SK-N-SH (cell line): Measurements from ENCODE around the gene TNS4. TPM values are rescaled to one million over a fixed set of nuclear protein-coding genes. Genes with fewer than 3 reads are reported as not detected.

Source experiments
- CTCF ChIA-PET: fragments of 300-600, 350-600 bp; formaldehyde crosslinking; extraction: SDS; loops from one replicate; lab custom pipeline; 2021; lab: Yijun Ruan, JAX
- POLR2A ChIA-PET: fragments of 350-600 bp; sonication (Branson Sonifier 250); formaldehyde crosslinking; extraction: SDS; loops from one replicate; lab custom pipeline; 2020; ENCODE audit warnings: antibody characterized with exemption, inconsistent platforms; lab: Yijun Ruan, JAX
- DNase-seq: peaks from one replicate; pipeline ENCODE4 v3.0.0; 2012
- H2AFZ ChIP-seq: fragments of 200-600 bp; sonication (generic); 2 replicates; pipeline ENCODE4 v1.8.1; 2016; ENCODE audit warnings: antibody characterized with exemption, mild to moderate bottlenecking, low read depth
- H3F3A ChIP-seq: fragments of 200-600 bp; sonication (generic); replicated peaks from 2 replicates; pipeline ENCODE3; 2016; ENCODE audit warnings: antibody characterized with exemption, mild to moderate bottlenecking; ENCODE audit not compliant: insufficient read depth
- H3K27ac ChIP-seq, 2 experiments: fragments of 200-500 bp in 1 of 2; fragments of 200-600 bp in 1 of 2; sonication (Bioruptor generic) in 1 of 2; sonication (generic), shearing (Covaris generic) in 1 of 2; 2 replicates each; pipeline versions ENCODE4 v1.5.1 to v1.6.1; 2014 to 2016; ENCODE audit warnings: low read depth in 2 of 2, inconsistent platforms in 1 of 2, low read length in 1 of 2, mild to moderate bottlenecking in 1 of 2, mixed read lengths in 1 of 2
- H3K27me3 ChIP-seq: fragments of 200-600 bp; sonication (generic), shearing (Covaris generic); 2 replicates; pipeline ENCODE4 v1.6.1; 2016; ENCODE audit warnings: mixed run types; ENCODE audit not compliant: insufficient read depth
- H3K36me3 ChIP-seq, 2 experiments: fragments of 200-500 bp in 1 of 2; fragments of 200-600 bp in 1 of 2; sonication (Bioruptor generic) in 1 of 2; sonication (generic) in 1 of 2; replicated peaks in 1 of 2; 2 replicates each; pipeline versions ENCODE3 to v1.5.1; 2014 to 2016; ENCODE audit warnings: low read length in 1 of 2, mild to moderate bottlenecking in 1 of 2; ENCODE audit not compliant: insufficient read depth in 2 of 2, control insufficient read depth in 1 of 2
- H3K4me1 ChIP-seq, 2 experiments: fragments of 200-500 bp in 1 of 2; fragments of 200-600 bp in 1 of 2; sonication (Bioruptor generic) in 1 of 2; sonication (generic), shearing (Covaris generic) in 1 of 2; 2 replicates each; pipeline versions ENCODE4 v1.5.1 to v1.6.1; 2014 to 2016; ENCODE audit warnings: low read depth in 1 of 2, low read length in 1 of 2, mixed run types in 1 of 2; ENCODE audit not compliant: insufficient read depth in 2 of 2, control insufficient read depth in 1 of 2
- H3K4me2 ChIP-seq: fragments of 200-600 bp; sonication (generic), shearing (Covaris generic); 2 replicates; pipeline ENCODE4 v1.6.1; 2017; ENCODE audit warnings: mixed run types
- H3K4me3 ChIP-seq, 2 experiments: fragments of 200-500 bp in 1 of 2; fragments of 200-600 bp in 1 of 2; sonication (Bioruptor generic) in 1 of 2; sonication (generic), shearing (Covaris generic) in 1 of 2; 2 replicates each; pipeline versions ENCODE4 v1.5.1 to v1.8.1; 2014 to 2016; ENCODE audit warnings: low read depth in 2 of 2, inconsistent platforms in 1 of 2, low read length in 1 of 2, mild to moderate bottlenecking in 1 of 2, mixed read lengths in 1 of 2, moderate library complexity in 1 of 2
- H3K79me2 ChIP-seq: fragments of 200-600 bp; sonication (generic); 2 replicates; pipeline ENCODE4 v1.8.1; 2017; ENCODE audit warnings: mild to moderate bottlenecking; ENCODE audit not compliant: insufficient read depth
- H3K9ac ChIP-seq: fragments of 200-600 bp; sonication (generic); 2 replicates; pipeline ENCODE4 v1.6.1; 2017; ENCODE audit warnings: mixed run types
- H3K9me2 ChIP-seq: fragments of 200-600 bp; sonication (generic); 2 replicates; pipeline ENCODE4 v1.6.1; 2017; ENCODE audit warnings: mixed run types
- H3K9me3 ChIP-seq: fragments of 200-600 bp; sonication (generic); 2 replicates; pipeline ENCODE4 v1.6.1; 2017; ENCODE audit warnings: mixed run types, mild to moderate bottlenecking, moderate library complexity
- H4K20me1 ChIP-seq: fragments of 200-600 bp; sonication (generic); 2 replicates; pipeline ENCODE4 v1.6.1; 2017; ENCODE audit warnings: mild to moderate bottlenecking, mixed run types; ENCODE audit not compliant: insufficient read depth
- ELF1 ChIP-seq: IDR thresholded peaks from 2 replicates; pipeline ENCODE4 v1.4.0; 2012
- EP300 ChIP-seq, 2 experiments: IDR thresholded peaks; 2 replicates each; pipeline versions ENCODE4 v1.4.0 to v1.6.1; 2012; ENCODE audit warnings: borderline replicate concordance in 1 of 2, low read depth in 1 of 2, low read length in 1 of 2
- EZH2phosphoT487 ChIP-seq: fragments of 200-600 bp; sonication (generic); IDR thresholded peaks from 2 replicates; pipeline ENCODE4 v1.6.1; 2017; ENCODE audit warnings: low read depth, mixed run types, mild to moderate bottlenecking, antibody characterized with exemption, moderate library complexity, borderline replicate concordance
- GABPA ChIP-seq: IDR thresholded peaks from 2 replicates; pipeline ENCODE4 v1.4.0; 2012; ENCODE audit warnings: low read depth, mild to moderate bottlenecking
- GATA2 ChIP-seq: sonication (generic); formaldehyde crosslinking; IDR thresholded peaks from 2 replicates; pipeline ENCODE4 v1.5.0; 2020; ENCODE audit warnings: mild to moderate bottlenecking, missing genetic modification reagents
- JUND ChIP-seq: IDR thresholded peaks from 2 replicates; pipeline ENCODE4 v1.4.0; 2012
- MXI1 ChIP-seq: IDR thresholded peaks from 2 replicates; pipeline ENCODE4 v1.6.1; 2012; ENCODE audit warnings: mild to moderate bottlenecking, low read depth, low read length, improper control_type of control experiment
- NFIC ChIP-seq: IDR thresholded peaks from 2 replicates; pipeline ENCODE4 v1.4.0; 2012; ENCODE audit warnings: borderline replicate concordance
- NRF1 ChIP-seq: IDR thresholded peaks from 2 replicates; pipeline ENCODE4 v1.6.1; 2012; ENCODE audit warnings: low read depth, mild to moderate bottlenecking, low read length
- POLR2AphosphoS5 ChIP-seq: IDR thresholded peaks from 2 replicates; pipeline ENCODE4 v1.6.1; 2012; ENCODE audit warnings: low read depth, low read length
- RCOR1 ChIP-seq: fragments of 150-350 bp; IDR thresholded peaks from 2 replicates; pipeline ENCODE4 v1.6.1; 2017; ENCODE audit warnings: antibody characterized with exemption, low read length
- REST ChIP-seq: IDR thresholded peaks from 2 replicates; pipeline ENCODE4 v1.6.1; 2012; ENCODE audit warnings: mild to moderate bottlenecking, low read depth, low read length, moderate library complexity
- RFX5 ChIP-seq: IDR thresholded peaks from 2 replicates; pipeline ENCODE4 v1.6.1; 2012; ENCODE audit warnings: mild to moderate bottlenecking, improper control_type of control experiment, low read length
- SIN3A ChIP-seq: IDR thresholded peaks from 2 replicates; pipeline ENCODE4 v1.6.1; 2012; ENCODE audit warnings: low read depth, mild to moderate bottlenecking, low read length, moderate library complexity, borderline replicate concordance
- SMC3 ChIP-seq: IDR thresholded peaks from 2 replicates; pipeline ENCODE4 v1.6.1; 2012; ENCODE audit warnings: low read depth, low read length, improper control_type of control experiment
- TEAD4 ChIP-seq: IDR thresholded peaks from 2 replicates; pipeline ENCODE4 v1.4.0; 2012; ENCODE audit warnings: mild to moderate bottlenecking, borderline replicate concordance; ENCODE audit not compliant: insufficient read depth
- YY1 ChIP-seq: IDR thresholded peaks from 2 replicates; pipeline ENCODE4 v1.4.0; 2012; ENCODE audit warnings: low read depth, mild to moderate bottlenecking
- WGBS: methylation state at CpG from one replicate; pipeline ENCODE4 v1.1.6; 2017; ENCODE audit warnings: low lambda C conversion rate; 5-methylcytosine and 5-hydroxymethylcytosine counted together
- polyA plus RNA-seq, 3 experiments: library from polyadenylated mRNA; depleted of rRNA; stranded (reverse); fragments of >200 nt; gene quantifications; 2 replicates each; pipeline ENCODE4 v1.2.3, GENCODE V29; 2012
- TF ChIP-seq, protein P1 (sequence below): IDR thresholded peaks from 2 replicates; pipeline ENCODE4; 2012

Gene TNS4
- polyA plus RNA-seq, 1 of the 3 experiments (the other 2 are of a cell fraction): not detected

DNA sequence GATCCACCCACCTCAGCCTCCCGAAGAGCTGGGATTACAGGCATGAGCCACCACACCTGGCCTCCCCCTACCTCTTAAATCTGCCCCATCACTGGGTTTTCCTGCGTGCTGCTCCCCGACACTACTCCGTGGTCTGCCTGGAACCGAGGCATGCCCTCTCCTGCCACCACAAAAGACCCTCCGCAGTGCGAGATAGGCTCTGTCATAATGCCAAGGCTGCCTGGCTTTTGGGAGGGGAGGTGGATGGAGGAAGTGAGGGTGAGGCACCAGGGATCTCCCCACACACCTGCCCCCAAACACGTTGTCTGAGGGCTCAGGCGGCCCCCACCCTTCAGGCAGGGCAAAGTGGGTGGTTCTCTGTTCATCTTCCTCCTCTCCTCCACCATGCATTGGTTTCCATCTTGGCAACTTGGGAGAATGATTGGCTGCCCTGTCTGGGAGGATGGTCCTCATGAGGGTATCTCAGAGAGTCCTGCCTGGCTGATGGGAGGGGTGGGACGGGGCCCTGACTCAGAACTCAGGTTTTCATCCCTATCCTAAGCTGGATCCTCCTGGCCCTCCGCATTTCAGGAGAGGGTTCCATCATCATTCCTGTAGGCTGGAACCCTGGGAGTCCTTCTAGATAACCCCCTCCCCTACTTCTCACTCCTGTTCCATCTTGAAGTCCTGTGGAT is 35.0 kb downstream of the TNS4 start:
- POLR2A ChIA-PET: no interaction called here
- WGBS: 88% methylated on average over 11 of the region's 11 CpGs

More for the DNA sequence above, 35.0 kb downstream of the TNS4 start:
- Histone ChIP-seq H3K4me2 (no peak overlapping the region), H3F3A (peaks cover 3% of the 10 kb centered on the region), H2AFZ (no peak overlapping the region), H4K20me1 (no peaks in the 10 kb centered on the region), H3K36me3 (no peaks in the 10 kb centered on the region), H3K9me2 (no peaks in the 10 kb centered on the region), H3K9ac (no peak overlapping the region), H3K27ac (no peak overlapping the region), H3K9me3 (no peaks in the 10 kb centered on the region), H3K4me3 (no peak overlapping the region), H3K27me3 (no peaks in the 10 kb centered on the region), H3K4me1 (peaks cover 10 to 26% of the 10 kb centered on the region in 2 experiments), H3K79me2 (no peaks in the 10 kb centered on the region)
- CTCF ChIA-PET: interaction anchor here (0.6 to 5.3 kb wide), 5 partner anchors 10 to 59 kb away, joined by 3 to 45 read pairs (median 4); partner anchors contain the start of gene IGFBP4
- TF ChIP-seq ELF1 (no peak), GATA2 (CRISPR knock-in tag) (no peak), POLR2AphosphoS5 (no peak), RFX5 (no peak), GABPA (no peak), TEAD4 (no peak), NFIC (no peak), EP300 (IDR thresholded peaks at IDR 0.05; ENCODE audit: borderline replicate concordance in 1 of 2, low read depth in 1 of 2, low read length in 1 of 2) (no peak), JUND (no peak), SIN3A (no peak), NRF1 (no peak), SMC3 (no peak), RCOR1 (no peak), EZH2phosphoT487 (no peak), MXI1 (no peak), YY1 (no peak), REST (no peak)
- TF ChIP-seq, protein P1, sequence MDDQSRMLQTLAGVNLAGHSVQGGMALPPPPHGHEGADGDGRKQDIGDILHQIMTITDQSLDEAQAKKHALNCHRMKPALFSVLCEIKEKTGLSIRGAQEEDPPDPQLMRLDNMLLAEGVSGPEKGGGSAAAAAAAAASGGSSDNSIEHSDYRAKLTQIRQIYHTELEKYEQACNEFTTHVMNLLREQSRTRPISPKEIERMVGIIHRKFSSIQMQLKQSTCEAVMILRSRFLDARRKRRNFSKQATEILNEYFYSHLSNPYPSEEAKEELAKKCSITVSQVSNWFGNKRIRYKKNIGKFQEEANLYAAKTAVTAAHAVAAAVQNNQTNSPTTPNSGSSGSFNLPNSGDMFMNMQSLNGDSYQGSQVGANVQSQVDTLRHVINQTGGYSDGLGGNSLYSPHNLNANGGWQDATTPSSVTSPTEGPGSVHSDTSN: no peak
- DNase-seq: no peak
